Measurements from ENCODE around the gene MIB2.
"Not testable (repeated sequence)": the region's sequence is repeated elsewhere in the genome, so short reads cannot be mapped to it uniquely, and the experiment has no call there.

The MIB2 gene

DNA sequence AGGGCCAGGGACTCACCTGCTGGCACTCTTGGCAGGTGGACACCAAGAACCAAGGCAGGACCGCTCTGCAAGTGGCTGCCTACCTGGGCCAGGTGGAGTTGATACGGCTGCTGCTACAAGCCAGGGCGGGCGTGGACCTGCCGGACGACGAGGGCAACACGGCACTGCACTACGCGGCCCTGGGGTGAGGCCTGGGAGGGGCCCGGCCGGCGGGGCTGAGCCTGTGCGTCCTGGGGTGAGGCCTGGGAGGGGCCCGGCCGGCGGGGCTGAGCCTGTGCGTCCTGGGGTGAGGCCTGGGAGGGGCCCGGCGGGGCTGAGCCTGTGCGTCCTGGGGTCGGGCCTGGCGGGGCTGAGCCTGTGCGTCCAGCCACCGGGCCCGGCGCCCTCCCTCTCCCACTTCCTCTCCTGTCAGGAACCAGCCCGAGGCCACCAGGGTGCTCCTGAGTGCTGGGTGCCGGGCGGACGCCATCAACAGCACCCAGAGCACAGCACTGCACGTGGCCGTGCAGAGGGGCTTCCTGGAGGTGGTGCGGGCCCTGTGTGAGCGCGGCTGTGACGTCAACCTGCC, 12.0 kb downstream of the MIB2 start:
- no peak overlapping the region for H3K27ac Mint-ChIP-seq
- H3K4me1 Mint-ChIP-seq: peaks cover 12% of the 10 kb centered on the region
- DNase-seq (ENCODE audit: low spot score in 2 of 2): no peak
- H3K9me3 Mint-ChIP-seq: no peaks in the 10 kb centered on the region
- H3K4me3 Mint-ChIP-seq: no peak overlapping the region
- ATAC-seq: no peak
- peaks cover 19% of the 10 kb centered on the region for H3K36me3 Mint-ChIP-seq

DNA sequence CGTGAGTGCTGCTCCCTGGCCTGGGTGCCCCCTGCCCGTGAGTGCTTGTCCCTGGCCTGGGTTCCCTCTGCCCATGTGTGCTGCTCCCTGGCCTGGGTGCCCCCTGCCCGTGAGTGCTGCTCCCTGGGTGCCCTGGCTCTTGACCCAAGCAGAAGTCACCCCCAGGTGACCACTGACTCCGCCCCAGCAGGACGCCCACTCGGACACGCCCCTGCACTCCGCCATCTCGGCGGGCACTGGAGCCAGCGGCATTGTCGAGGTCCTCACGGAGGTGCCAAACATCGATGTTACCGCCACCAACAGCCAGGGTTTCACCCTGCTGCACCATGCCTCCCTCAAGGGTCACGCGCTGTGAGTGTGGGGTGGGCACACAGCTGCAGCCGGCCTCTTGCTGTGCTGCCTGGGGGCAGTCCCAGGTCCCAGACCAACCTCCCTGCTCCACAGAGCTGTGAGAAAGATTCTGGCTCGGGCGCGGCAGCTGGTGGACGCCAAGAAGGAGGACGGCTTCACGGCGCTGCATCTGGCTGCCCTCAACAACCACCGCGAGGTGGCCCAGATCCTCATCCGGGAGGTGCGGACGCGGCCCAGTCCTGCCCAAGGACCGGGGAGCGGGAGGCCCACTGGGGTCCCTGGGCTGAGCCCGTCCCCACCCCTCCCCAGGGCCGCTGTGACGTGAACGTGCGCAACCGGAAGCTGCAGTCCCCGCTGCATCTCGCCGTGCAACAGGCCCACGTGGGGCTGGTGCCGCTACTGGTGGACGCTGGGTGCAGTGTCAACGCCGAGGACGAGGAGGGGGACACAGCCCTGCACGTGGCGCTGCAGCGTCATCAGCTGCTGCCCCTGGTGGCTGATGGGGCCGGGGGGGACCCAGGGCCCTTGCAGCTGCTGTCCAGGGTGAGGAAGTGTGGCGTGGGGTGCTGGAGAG, 12.8 kb downstream of the MIB2 start:
- no peak for ATAC-seq
- Mint-ChIP-seq H3K9me3 (no peaks in the 10 kb centered on the region), H3K36me3 (peaks cover 19% of the 10 kb centered on the region), H3K27ac (peak overlapping the region; percentile 32), H3K4me1 (peaks cover 12% of the 10 kb centered on the region), H3K4me3 (peak overlapping the region; percentile 74)
- no peak for DNase-seq (ENCODE audit: low spot score in 2 of 2)

DNA sequence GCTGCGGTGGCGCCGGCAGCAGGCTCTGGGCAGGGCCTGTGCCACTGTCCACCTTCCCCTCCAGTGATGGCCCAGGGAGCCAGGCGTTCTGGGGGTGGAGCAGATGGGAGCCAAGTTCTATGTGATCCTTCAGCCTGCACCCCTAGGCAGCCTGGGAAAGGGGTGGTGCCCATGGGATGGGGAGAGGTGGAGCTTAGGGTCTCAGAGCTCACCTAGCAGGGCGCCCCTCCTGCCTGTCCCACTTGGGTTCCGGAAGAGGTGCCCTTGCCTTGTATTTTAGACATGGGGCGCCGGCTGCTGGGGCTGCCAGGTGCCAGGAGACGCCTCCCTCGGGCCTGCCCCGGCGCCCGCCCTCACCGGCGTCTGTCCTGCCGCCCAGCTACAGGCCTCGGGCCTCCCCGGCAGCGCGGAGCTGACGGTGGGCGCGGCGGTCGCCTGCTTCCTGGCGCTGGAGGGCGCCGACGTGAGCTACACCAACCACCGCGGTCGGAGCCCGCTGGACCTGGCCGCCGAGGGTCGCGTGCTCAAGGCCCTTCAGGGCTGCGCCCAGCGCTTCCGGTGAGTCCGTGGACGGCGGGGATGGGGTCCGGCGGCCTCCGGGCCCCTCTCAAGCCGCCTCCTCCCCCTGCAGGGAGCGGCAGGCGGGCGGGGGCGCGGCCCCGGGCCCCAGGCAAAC, 13.6 kb downstream of the MIB2 start:
- Mint-ChIP-seq H3K36me3 (peaks cover 19% of the 10 kb centered on the region), H3K9me3 (no peaks in the 10 kb centered on the region), H3K27ac (peak overlapping the region; percentile 32), H3K4me1 (peaks cover 12% of the 10 kb centered on the region), H3K4me3 (peak overlapping the region; percentile 74)
- peak; percentile 11 for ATAC-seq
- no peak for DNase-seq (ENCODE audit: low spot score in 2 of 2)

DNA sequence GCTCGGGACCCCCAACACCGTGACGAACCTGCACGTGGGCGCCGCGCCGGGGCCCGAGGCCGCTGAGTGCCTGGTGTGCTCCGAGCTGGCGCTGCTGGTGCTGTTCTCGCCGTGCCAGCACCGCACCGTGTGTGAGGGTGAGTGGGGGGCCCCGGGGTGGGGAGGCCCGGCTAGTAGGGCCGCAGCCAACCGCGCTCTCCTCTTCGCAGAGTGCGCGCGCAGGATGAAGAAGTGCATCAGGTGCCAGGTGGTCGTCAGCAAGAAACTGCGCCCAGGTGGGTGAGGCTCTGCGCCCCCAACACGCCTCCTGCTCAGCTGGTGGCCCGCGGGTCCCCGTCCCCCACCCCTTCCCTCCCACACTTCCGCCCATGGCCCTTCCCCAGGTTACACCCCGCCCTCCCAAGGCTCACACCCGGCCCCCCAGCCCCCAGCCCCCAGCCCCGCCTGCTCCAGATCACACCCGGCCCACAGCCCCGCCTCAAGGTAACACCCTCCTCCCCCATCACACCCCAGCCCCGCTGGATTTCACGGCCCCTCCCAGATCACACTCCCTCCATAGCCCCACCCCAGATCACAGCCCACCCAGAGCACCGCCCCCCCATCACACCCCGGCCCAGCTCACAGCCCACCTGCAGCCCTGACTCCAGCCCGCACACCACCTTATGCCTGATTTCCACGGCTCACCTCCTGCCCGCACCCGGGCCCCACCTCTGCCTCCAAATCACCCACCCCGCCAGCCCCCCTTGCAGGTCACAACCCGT, 14.3 kb downstream of the MIB2 start:
- peak; percentile 45 to 75 for DNase-seq (ENCODE audit: low spot score in 2 of 2)
- peaks cover 19% of the 10 kb centered on the region for H3K36me3 Mint-ChIP-seq
- H3K9me3 Mint-ChIP-seq: no peaks in the 10 kb centered on the region
- peak; percentile 56 for ATAC-seq
- H3K27ac Mint-ChIP-seq: peak overlapping the region; percentile 94
- peaks cover 10% of the 10 kb centered on the region for H3K4me1 Mint-ChIP-seq
- peak overlapping the region; percentile 74 for H3K4me3 Mint-ChIP-seq

DNA sequence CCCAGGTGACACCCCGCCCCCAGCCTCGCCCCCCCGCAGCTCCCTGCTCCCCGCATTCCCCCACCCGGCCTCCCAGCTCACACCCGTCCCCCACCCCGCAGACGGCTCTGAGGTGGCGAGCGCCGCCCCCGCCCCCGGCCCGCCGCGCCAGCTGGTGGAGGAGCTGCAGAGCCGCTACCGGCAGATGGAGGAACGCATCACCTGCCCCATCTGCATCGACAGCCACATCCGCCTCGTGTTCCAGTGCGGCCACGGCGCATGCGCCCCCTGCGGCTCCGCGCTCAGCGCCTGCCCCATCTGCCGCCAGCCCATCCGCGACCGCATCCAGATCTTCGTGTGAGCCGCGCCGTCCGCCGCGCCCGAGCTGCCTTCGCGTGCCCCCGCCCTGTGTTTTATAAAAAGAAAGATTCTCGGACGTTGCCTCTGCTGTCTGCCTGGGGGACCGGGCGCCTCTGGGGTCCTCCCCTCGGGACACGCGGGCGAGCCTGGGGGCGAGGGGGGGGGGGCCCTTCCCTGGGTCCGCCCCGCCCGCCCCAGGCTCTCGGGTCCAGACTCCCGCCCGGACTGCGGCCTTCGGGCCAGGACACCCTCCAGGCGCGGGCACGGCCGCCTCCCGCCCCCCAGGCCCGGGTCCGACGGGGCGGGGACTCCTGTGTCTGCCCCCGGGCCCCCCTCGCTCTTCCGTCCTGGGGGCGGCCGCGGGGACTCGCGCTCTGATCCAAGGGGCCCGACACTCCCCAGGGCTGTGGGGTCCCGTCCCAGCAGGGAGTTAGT, 15.1 kb downstream of the MIB2 start:
- DNase-seq (ENCODE audit: low spot score in 2 of 2) (peak; percentile 88 to 91), ATAC-seq (peak; percentile 85)
- peak overlapping the region; percentile 94 for H3K27ac Mint-ChIP-seq
- H3K4me3 Mint-ChIP-seq: peak overlapping the region; percentile 74
- peaks cover 6% of the 10 kb centered on the region for H3K4me1 Mint-ChIP-seq
- peaks cover 19% of the 10 kb centered on the region for H3K36me3 Mint-ChIP-seq
- H3K9me3 Mint-ChIP-seq: no peaks in the 10 kb centered on the region

DNA sequence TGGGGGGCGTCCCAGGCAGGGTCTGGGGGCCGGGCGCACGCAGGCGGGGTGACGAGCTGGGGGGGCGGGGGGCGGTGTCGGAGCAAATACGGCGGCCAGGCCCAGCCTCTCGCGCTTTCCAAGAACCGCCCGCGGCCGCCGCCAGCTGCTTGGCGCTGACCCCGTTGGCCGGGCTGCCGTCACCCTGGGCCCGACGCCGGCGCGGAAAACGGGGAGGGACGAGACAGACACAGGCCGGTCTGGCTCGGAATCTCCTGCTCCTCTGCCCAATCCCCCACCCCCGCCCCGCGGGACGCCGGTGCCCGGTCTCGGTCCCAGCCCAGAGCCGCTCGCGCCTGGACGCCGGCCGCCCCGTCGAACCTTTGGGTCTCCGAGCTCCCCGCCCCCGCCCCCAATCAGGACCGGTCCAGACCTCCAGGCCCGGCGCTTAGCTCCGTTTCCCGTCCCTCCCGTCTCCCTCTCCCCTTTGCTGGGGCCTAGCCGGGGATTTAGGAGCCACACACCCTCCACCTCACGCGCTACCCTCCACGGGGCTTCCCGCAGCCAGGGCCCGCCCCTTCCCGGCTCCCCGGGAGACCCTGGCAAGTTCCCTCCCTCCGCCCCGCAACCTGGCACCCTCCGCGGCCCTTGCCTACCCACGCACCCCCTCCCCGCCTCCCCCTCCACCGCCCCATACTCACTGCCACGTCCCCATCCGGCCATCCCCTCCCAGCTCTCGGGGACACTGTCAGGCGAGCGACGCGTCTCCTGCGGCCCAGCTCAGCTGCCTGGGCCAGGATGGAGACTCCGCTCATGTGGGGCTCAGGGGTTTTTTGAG, 15.9 kb downstream of the MIB2 start:
- peak overlapping the region; percentile 74 for H3K4me3 Mint-ChIP-seq
- ATAC-seq (no peak), DNase-seq (ENCODE audit: low spot score in 2 of 2) (no peak)
- no peaks in the 10 kb centered on the region for H3K9me3 Mint-ChIP-seq
- peaks cover 6% of the 10 kb centered on the region for H3K4me1 Mint-ChIP-seq
- H3K27ac Mint-ChIP-seq: peak overlapping the region; percentile 79
- H3K36me3 Mint-ChIP-seq: peaks cover 19% of the 10 kb centered on the region

DNA sequence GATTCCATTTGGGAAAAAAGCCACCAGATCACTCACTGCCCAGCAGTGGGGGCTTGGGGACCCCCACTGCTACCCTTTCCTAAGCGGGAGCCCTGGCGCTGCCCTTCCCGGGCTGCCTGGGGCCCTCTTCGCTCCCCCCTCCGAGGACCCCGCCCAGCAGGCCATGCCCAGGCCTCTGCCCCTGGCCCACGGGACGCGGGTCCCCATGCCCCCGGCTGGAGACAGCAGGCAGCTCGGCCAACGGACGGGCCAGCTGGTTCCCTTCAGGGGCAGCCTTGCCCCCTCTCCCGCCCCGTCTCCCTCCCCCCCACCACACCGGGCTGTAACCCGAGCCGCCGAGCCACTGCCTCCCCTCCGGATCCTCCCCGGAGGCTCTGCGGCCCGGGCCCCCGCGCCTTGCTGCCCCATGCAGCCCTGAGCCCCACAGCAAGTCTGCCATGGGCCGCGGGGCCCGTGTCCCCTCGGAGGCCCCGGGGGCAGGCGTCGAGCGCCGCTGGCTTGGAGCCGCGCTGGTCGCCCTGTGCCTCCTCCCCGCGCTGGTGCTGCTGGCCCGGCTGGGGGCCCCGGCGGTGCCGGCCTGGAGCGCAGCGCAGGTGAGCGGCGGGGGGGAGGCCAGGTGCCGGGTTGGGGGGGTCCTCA, 16.6 kb downstream of the MIB2 start, which contains the start of gene MMP23B:
MMP23B (plus strand) TSS at position 392 of the 639 bp plus-strand sequence; CDS start at position 438, 46 bp downstream.
- peaks cover 6% of the 10 kb centered on the region for H3K4me1 Mint-ChIP-seq
- peak within 1 kb of the TSS; percentile 74 for H3K4me3 Mint-ChIP-seq
- no peak for ATAC-seq
- DNase-seq (ENCODE audit: low spot score in 2 of 2): no peak
- peaks cover 26% of the 10 kb centered on the region for H3K36me3 Mint-ChIP-seq
- H3K27ac Mint-ChIP-seq: peak within 1 kb of the TSS; percentile 79
- no peaks in the 10 kb centered on the region for H3K9me3 Mint-ChIP-seq

DNA sequence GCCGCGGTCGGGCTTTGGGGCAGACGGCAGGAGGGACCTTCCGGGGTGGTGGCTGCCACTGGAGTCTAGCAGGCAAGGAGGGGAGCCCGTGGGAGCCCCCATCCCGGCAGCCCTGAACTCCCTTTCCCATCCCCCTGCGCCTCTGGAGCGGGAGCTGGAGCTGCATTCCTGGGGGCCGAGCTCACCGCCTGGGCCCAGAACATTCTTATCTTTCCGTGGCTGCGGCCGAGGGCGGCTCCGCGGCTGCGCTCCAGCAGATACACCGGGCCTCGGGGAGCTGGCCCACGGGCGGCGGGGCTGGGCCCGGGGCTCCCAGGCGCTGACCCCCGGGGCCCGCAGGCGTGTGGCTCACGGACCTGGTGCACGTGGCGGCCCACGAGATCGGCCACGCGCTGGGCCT, 18.1 kb downstream of the MIB2 start:
- not testable (repeated sequence) for H3K27ac Mint-ChIP-seq; H3K4me1 Mint-ChIP-seq; H3K9me3 Mint-ChIP-seq; DNase-seq (ENCODE audit: low spot score in 2 of 2); ATAC-seq; H3K4me3 Mint-ChIP-seq
- peaks cover 26% of the 10 kb centered on the region for H3K36me3 Mint-ChIP-seq

DNA sequence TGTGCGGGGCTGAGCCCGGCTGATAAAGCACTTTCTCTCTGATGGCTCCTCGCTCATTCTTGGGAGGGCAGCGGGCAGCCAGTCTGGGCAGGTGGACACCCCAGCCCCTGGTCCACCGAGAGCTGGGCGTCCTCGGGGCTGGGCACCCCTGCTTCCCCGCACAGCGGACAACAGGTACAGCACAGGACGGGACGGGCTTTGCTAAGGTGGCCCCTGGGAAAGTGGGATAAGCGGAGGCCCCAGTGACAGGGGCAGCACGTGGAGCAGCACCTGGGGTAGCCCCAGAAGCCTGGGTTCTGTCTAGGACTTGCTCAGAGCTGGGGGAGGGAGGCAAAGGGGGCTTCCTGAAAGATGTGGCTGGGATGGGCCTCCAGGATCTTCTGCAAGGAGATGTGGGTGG, 19.3 kb downstream of the MIB2 start:
- not testable (repeated sequence) for H3K27ac Mint-ChIP-seq; ATAC-seq; H3K9me3 Mint-ChIP-seq; H3K4me1 Mint-ChIP-seq; DNase-seq (ENCODE audit: low spot score in 2 of 2); H3K4me3 Mint-ChIP-seq
- peaks cover 35% of the 10 kb centered on the region for H3K36me3 Mint-ChIP-seq

DNA sequence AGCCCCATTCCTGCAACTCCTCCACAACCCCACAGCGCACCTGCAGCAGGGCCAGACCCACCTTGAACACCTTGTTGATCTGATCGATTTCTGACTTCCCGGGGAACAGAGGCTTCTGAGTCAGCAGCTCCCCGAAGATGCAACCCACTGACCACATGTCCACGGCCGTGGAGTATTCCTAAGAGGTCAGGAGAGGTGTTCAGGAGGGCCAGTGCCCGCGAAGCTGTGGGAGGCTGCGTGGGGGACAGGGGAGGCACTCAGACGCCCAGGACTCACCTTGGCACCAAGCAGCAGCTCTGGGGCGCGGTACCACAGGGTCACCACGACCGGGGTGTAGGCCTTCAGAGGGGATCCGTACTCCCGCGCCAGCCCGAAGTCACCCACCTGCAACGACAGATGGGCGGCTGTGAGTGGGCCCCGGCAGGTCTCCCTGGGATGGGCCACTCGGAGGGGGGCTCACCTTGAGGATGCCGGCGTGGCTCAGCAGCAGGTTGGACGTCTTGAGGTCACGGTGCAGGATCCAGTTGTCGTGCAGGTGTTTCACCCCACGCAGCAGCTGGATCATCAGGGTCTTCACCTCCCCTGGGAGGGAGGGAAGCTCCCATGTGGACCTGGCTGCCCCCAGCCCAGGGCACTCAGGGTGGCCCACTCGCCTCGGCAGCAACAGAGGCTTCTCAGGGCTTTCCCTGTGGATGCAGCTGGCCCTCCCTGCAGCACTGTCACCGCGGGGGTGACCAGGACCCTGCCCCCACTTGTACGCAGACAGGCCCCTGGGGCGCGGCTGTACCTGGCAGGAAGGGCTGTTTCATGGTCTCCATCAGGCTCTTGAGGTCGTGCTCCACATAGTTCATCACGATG, 21.6 kb downstream of the MIB2 start:
- not testable (repeated sequence) for H3K9me3 Mint-ChIP-seq; H3K27ac Mint-ChIP-seq; DNase-seq (ENCODE audit: low spot score in 2 of 2); ATAC-seq; H3K4me1 Mint-ChIP-seq; H3K4me3 Mint-ChIP-seq
- peaks cover 21% of the 10 kb centered on the region for H3K36me3 Mint-ChIP-seq

DNA sequence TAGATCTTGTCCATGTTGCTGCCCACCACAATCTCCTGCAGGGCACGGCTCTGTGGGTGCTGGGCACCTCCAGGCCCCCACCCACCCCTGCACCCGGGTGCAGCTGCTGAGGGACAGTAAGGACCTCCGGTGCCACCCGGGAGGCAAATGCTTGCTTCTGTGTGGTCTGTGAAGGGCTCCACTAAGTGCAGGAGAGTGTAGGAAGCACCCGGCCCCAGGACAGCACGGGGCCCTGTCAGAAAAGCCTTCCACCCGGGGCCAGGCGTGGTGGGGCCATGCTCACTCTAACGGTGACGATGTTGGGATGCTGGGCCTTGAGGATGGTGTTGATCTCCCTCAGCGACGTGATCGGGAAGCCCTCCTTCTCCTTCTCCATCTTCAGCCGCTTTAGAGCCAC, 22.2 kb downstream of the MIB2 start:
- H3K4me3 Mint-ChIP-seq; H3K4me1 Mint-ChIP-seq; ATAC-seq; H3K27ac Mint-ChIP-seq; H3K9me3 Mint-ChIP-seq; DNase-seq (ENCODE audit: low spot score in 2 of 2): not testable (repeated sequence)
- H3K36me3 Mint-ChIP-seq: peaks cover 21% of the 10 kb centered on the region

DNA sequence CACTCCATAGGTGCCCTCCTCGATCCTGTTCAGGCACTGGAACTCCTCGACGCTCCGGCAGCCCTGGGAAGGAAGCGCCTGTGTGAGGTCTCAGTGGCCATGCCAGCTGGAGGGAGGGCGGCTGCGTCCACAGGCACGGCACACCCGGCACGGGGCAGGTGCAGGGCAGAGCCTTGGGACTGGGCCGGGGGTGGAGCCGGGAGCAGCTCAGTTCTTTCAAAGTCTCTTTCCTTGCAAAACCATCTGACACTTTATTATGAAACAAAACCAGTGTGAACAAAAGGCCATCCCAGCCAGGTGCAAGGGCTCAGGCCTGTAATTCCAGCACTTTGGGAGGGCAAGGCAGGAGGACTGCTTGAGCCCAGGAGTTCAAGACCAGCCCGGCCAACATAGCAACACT, 23.2 kb downstream of the MIB2 start:
- not testable (repeated sequence) for H3K4me3 Mint-ChIP-seq

More for the DNA sequence above, 23.2 kb downstream of the MIB2 start:
- ATAC-seq; H3K9me3 Mint-ChIP-seq; H3K27ac Mint-ChIP-seq; H3K4me1 Mint-ChIP-seq; DNase-seq (ENCODE audit: low spot score in 2 of 2): not testable (repeated sequence)
- peaks cover 21% of the 10 kb centered on the region for H3K36me3 Mint-ChIP-seq

Data from stimulated activated effector memory CD8-positive, alpha-beta T cell treated with anti-CD3 and anti-CD28 coated beads, Interleukin-12 subunit alpha, Interleukin-12 subunit beta, amount 100 ng/mL, for 72 hours (primary cell).